Measurements from ENCODE around the gene CHAT.
"Not testable (repeated sequence)": the region's sequence is repeated elsewhere in the genome, so short reads cannot be mapped to it uniquely, and the experiment has no call there.

The CHAT gene

DNA sequence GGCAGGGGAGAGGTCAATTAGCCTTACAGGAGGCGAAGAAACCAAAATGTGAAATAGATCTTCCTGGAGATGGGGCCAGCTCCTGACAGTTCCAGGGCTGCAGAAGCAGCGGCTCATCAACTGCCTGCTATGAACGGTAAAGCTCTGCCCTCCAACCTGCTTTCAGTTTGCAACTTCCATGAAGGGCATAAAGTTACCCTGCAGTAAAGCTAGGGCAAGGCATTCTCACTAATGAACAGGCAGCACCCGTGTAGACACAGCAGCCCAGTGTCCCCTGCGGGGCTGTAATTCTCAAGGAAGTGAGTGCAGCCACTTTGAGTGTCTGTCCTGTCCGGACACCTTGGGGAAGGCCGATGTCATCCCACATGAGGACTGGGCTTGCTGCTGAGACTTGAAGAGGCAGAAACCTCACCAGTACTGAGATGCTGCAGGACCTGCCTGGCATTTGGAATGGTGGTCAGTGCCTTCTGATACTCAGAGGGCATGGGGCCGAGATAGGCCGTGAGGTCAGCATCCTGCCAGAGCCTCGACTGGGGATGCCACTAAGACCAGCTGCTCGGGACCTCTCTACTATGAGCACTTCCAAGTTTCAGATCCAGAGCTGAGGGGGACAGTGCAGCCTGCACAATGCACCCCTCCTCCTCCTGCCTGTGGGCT lies 39.6 kb downstream of the CHAT start:
- no peak for DNase-seq

DNA sequence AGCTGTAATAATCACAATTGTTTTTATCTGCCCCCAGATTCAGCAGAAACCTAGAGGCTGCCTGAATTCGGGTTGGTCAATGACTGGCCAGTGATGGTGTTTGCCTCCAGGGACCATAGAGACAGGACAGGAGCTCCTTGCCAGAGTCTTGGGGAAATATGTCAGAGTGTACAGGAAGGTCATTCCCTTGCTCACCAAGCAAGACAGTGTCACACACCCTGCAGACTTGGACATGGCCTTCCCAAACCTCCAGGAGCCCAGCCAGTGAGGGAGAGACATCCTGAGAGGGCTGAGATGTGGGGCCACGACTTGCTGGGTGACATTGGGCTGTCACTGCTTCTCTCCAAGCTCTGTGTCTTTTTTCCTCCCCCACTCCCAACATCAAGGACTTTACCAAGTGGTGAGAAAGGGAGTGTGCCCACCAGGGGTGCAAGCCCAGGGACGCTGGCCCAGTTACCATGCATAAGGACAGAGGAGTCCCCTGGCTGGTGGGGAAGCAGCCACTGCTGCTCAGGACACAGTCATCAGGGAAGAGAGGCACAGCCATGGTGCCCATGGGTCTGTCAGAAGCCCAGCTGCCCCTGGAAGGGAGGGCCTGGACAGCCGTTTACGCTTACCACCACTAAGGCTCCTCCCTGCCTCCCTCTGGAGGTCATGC lies 40.3 kb downstream of the CHAT start:
- no peak for DNase-seq

DNA sequence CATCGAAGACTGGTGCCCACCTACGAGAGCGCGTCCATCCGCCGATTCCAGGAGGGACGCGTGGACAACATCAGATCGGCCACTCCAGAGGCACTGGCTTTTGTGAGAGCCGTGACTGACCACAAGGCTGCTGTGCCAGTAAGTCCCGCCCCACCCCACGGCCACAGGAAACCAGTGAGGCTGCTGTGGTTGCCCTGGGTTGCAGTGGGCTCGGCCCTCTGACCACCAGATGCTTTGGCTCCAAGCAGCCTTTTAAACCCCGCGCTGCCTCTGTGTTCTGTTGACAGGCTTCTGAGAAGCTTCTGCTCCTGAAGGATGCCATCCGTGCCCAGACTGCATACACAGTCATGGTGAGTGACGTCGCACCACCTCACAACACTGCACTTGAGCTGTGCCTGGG lies 41.3 kb downstream of the CHAT start:
- DNase-seq: no peak

DNA sequence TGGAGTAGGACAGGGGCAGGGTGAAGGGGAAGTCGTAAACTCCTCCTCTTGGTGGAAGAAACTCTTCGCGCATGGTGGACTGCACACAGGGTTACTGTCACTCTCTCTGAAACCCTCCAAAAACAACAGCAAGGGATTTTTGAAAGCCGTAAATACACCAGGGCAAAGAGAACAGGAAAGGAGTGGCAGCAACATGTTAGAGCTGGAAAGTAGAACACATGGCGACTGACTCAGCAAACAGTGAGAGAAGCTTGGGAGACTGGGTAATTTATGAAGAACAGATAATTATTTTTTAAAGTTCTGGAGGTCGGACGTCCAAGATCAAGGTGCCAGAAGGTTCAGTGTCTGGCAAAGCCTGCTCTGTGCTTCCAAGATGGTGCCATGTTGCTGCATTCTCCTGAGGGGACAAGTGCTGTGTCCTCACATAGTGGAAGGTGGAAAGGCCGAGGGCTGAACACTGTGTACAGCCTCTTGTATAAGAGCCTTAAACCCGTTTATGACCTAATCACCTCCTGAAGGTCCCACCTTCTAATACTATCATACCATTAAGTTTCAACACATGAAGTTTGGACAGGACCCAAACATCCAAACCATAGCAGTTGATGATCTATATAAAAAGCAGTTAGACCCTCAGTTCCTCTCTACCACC lies 43.1 kb downstream of the CHAT start:
- no peak for DNase-seq

DNA sequence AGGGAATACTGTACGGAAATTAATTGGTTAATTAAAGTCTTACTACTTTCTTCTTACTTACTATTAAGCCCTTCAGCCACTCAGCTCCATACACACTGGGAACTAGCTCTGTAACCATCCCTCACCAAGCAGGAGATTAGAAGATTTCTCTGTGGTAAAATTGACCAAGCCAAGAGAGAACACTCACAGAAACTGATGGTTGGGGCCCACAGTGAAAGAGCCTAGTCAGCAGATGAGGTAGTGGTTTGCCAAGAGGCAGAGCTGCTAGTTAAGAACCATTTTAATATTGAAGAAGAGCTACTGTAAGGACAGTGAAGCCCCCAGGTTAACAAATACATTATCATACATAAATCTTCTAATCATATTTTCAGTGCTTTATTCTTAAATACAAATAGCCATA lies 43.8 kb downstream of the CHAT start:
- no peak for DNase-seq

DNA sequence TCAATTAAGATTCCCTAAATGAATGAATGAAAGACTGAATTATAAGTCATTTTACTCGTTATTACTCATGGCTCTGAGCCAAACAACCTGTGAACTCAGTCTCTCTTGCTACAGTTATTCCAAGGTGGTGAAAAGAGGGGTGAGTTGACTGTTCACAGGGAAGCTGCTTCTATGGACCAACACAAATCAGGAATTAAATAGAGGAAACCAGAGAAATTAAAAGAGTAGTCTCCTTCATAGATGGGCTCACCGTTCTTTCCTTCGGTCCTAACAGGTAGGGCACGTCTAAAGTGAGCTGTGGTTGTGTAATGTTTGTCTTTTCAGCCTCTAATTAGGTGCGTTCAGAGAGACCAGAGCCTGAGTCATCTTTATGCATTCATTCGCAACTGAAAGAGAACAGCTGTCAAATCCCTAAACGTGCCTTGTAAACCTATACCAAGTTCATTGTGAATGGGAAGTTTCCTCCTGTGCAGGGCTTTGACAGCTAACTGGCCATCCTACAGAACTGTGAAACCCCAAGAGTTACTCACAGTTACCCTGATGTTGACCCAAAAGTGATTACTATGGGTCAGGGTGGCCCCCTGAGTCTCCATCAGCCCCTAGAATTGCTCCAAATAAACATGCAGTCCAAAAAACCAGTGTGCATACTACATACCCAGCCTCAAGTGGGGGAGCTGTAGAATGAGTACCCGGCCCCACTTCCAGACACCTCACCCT lies 47.5 kb downstream of the CHAT start:
- DNase-seq: no peak

DNA sequence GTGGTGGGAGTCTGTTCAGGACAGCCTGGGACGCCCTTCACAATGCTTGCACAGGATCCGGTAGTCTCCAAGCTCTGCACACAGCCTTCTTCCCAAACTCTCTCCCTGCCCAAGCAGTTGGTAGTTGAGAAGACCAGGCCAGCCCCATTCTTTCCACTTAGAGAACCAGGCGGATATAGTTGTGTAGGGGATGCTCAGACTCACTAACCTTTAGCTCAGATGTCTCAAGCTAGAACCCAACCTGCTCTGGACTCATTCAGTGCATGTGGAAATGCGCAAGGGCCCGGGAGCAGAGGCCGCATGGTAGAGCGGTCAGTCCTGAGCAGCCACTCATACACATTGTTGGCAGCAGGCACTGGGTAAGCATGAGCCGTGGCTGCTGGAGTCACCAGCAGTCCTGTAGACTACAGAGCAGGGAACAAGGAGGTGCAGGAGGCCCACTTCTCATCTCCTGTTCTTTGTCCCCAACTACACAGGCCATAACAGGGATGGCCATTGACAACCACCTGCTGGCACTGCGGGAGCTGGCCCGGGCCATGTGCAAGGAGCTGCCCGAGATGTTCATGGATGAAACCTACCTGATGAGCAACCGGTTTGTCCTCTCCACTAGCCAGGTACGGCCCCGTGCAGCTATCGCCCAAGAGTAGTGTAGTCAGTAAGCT lies 48.5 kb downstream of the CHAT start:
- no peak for DNase-seq

DNA sequence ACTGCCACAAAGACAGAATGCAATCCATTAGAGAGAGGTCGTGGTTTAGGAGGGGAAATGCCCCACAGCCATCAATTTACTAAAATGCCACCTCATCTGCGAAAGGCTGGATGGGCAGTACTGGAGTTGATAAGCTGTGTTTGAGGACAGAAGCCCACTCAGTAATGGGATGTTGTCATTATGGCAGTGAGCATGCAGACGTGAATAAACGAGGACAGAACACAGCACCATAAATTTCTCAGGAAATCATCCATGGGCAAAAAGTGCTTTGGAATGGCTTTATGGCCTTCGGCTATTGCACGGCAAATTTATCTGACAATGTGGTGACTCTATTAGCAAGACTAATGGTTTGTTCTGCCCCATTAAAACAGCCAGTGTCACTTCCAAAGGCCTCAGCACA lies 49.8 kb downstream of the CHAT start:
- no peak for DNase-seq

DNA sequence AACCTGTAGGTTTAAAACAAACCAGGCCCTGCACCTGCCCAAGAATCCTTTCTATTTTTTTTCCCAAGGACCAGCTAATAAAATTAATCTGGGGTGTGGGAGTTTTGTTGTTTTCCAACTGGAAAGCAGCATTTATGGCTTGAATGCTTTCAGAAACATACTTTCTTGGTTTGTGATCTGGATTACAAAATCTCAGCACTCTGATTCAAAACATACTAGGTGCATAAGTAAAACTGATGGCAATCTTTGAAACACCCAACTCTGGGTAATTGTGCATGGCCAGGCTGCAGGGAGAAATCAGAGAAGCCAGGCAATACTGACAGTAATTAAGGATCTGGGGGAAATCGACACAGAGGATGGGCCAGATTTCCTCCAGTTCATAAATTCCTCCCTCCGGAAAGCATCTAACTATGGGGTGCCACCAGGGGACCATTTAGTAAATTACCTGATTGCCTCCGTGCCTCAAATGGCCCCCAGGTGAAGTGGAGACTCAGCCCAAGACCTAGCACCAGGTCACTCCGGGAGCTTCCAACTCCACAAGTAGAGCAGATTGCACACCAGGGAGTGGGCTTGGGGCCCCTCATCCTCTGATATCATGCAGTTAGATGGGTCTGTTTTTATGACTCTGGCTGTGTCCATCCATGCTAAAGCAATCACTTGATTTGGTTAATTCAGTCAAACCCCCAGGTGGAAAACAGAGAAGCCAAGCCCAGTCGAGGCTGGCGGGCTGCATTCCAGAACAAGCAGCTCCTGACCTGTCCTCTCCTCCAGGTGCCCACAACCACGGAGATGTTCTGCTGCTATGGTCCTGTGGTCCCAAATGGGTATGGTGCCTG lies 50.4 kb downstream of the CHAT start:
- DNase-seq: no peak

DNA sequence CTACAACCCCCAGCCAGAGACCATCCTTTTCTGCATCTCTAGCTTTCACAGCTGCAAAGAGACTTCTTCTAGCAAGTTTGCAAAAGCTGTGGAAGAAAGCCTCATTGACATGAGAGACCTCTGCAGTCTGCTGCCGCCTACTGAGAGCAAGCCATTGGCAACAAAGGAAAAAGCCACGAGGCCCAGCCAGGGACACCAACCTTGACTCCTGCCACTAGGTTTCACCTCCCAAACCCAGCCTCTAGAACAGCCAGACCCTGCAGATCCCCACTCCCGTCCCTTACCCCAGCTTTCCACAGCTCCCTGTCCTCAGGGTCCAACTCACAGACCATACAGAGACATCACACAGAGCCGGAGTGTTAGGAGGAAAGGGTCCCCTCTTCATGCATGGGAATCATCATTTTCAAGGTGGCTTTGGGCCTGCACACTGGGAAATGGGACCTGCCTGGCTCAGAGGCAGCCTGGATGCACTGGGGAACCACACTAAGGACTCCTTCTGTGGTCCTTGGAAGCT lies 51.1 kb downstream of the CHAT start:
- DNase-seq: no peak

DNA sequence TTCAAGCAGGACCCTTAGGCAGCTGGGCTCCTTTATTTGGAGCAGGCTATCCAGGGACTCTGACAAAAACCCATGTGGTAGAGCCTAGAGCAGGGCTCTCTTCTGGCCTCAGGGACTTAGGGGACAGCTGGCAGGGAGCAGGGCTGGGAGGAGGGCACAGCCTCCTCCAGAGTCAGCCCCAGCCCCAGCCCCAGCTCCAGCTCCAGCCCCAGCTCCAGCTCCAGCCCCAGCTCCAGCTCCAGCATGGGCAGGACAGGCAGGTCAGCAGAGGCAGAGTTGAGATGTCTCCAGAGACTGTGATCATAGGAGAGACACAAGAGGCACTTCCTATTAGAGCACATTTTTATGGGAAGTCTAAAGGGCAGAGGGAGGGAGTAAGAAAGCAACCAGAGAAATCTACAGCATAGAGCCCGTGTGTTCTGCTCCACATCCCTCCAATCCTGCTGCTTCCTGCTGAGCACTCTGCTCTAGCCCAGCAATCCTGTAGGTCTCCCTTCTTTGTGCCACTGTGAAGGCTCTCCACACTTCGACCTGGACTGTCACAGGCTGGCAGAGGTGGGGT lies 52.3 kb downstream of the CHAT start:
- no peak for DNase-seq

DNA sequence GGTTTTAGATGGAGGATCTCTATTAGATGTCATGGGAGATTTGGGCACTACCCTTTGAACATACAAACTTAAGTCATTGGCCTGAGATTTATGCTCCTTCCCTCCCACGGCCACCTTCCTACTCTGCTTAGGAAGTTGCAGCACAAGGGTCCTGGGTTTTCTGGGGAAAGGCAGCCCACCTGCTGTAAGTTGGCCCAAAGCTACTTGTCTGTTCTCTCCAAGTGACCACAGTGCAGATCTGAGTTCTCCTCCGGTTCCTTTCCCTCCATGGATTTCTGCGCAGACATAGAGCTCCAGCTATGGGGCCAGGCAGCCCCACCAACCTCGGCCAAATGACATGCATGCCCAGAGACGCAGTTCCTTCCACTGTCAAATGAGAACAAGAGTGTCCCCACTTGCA lies 52.8 kb downstream of the CHAT start:
- DNase-seq: no peak

DNA sequence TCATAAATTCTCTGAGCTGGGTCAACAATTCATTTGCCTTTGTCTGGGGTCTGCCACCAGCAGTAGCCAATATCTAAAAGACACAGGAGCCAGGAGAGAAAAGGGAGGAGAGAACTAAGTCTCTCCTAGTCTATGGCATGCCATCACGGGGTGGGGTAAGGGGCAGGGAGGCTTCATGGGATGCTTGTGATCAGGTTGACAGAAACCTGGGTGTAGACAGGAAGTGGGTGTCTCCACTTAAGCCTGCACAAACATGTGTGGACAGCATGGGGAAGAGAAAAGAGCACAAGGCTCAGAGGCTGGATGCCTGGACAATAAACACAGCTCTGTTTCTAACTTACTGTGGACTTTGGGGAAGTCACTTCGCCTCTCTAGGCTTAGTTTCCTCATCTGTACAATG lies 54.2 kb downstream of the CHAT start:
- DNase-seq: no peak

DNA sequence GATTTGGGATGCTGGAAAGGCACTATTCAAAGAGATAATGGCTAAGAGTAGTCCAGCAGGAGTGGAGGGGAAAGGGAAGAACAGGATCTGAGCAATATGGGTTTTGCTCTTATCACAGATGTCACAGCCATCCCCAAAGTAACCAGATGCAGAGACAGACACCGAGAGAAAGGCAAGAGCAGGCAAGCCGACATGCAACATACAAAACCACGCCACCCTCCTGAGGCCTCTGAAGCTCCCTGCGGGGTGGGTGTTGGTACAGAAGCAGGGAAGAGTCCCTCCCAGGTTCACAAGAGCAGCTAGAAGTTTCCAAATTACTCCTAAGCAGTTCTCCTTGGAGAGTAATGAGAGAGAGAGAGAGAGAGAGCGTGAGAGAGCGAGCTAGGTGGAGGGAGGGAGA lies 54.8 kb downstream of the CHAT start:
- DNase-seq: no peak

DNA sequence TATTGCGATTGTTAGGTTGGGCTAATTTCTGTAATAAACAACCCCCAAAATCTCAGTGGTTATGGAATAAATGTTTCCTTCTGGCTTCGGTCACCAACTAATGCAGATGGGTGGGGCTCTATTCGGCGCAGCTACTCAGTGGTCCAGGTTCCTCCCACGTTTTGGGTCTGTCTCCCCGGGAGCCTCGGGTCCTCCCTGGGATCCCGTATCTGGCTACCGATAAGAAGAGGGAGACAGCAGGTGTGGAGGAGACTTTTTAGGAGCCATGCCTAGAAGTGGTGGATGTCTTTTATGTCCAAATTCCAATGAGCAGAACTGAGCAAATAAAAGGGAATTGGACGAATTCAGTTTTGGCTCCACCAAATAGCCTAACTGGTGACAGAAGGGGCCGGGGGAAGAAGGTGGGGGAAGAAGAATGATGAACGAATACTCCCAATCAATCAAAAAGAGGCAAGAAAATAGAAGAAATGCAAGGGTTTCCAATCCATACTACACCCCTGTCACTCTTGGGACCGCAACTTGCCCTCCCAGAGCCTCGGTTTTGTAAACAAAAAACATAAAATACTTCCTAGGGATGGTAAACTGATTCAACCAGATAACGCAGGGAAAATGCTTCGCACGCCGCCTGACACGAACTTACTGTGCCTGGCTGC lies 65.1 kb downstream of the CHAT start:
- DNase-seq: no peak

DNA sequence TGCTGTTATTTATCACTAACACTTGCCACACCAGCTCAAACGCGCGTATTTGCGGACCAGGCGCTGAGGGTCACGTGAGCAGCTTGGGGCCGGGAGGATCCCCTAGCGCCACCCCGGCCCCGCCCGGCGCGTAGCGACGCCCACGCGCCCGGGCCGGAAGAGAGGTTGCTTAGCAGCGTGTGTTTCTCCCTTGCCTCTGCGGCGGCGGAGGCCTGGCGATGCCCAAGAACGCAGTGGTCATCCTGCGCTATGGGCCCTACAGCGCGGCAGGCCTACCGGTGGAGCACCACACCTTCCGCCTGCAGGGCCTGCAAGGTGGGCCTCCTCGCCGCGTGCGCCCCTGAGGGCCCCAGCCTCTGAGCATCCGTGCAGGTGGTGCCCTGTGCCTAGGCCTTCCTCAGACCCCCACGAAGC lies 65.7 kb downstream of the CHAT start, which contains the start of gene C10orf53:
C10orf53 (plus strand) TSS at position 172 of the 414 bp plus-strand sequence; CDS start at position 219, 47 bp downstream.
- peak; percentile 46 for DNase-seq

DNA sequence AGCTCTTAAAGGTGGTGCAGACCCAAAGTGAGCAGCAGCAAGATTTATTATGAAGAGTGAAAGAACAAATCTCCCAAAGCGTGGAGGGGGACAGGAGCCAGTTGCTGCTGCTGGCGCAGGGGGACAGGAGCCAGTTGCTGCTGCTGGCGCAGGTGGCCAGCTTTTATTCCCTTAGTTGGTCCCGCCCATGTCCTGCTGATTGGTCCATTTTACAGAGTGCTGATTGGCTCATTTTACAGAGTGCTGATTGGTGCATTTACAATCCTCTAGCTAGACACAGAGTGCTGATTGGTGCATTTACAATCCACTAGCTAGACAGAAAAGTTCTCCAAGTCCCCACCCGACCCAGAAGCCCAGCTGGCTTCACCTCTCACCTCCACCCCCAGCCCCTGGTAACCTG lies 68.6 kb downstream of the CHAT start:
- DNase-seq: not testable (repeated sequence)

DNA sequence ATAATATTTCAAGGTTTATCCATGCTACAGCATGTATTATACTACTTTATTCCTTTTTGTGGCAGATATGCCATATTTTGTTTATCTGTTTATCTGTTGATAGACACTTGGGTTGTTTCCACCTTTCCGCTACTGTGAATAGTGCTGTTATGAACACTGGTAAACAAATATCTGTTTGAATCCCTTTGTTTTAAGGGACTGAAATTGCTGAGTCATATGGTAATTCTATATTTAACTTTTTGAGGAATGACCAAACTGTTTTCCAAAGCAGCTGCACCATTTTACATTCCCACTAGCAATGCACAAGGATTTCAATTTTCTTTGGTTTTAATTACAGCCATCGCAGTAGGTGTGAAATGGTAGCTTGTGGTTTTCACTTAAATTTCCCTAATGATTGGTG lies 69.0 kb downstream of the CHAT start:
- DNase-seq: no peak

DNA sequence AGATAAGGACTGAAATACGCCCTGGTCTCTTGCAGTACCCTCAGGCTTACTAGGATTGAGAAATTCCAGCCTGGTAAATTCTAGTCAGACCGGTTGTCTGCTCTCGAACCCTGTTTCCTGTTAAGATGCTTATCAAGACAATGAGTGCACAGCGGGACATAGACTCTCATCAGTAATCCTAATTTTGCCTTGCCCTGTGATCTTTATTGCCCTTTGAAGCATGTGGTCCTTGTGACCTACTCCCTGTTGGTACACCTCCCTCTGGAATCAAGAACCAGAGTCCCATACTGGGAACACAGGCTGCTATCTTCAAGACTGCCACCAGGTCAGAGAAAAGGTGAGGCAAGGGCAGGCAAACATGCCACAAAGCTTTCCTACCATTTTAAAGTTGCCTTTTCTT lies 72.8 kb downstream of the CHAT start:
- DNase-seq: no peak

DNA sequence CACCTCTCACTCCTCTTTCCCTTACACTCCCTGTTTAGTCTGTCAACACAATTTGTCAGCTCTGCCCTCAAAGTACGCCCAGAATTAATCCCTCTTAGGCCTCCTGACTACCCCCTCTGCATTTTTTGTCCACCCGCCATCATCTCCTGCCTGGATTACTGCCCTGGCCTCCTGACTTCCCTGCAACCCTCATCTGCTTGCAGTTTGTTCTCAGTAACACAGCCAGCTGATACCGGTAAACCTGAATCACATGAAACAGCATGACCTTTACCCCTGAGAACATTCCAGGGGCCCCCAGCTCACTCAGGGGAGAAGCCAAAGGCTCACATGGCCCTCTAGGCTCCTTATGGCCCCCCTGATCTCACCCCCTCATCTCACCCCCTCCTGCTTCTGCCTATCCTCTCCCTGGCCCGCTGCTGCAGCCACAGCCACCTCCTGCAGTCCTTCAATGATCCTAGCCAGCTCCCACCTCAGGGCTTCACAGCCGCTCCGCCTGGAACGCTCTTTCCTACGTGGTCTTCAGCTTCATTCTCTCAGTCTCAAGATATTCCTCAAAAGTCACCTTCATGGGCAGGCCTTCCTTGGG lies 74.5 kb downstream of the CHAT start:
- no peak for DNase-seq
